Smooth muscle cell (in vitro differentiated cells): Measurements from ENCODE around the gene DNAH14. TPM values are rescaled to one million over a fixed set of nuclear protein-coding genes. Genes with fewer than 3 reads are reported as not detected.
A peak's percentile ranks its signal among the peaks of the same experiment; 100 is the strongest.
"Not testable (repeated sequence)": the region's sequence is repeated elsewhere in the genome, so short reads cannot be mapped to it uniquely, and the experiment has no call there.

Experiments
- DNase-seq: peaks from one replicate; lab custom pipeline; 2025; ENCODE audit not compliant: unreplicated experiment; lab: John Stamatoyannopoulos, UW
- H2AFZ ChIP-seq: fragments of 200-600 bp; sonication (generic); 2 replicates; pipeline ENCODE4 v1.6.0; 2016; ENCODE audit warnings: antibody characterized with exemption, low read depth, mild to moderate bottlenecking
- H3F3A ChIP-seq: fragments of 200-600 bp; sonication (generic); 2 replicates; pipeline ENCODE4 v1.6.0; 2017; ENCODE audit warnings: antibody characterized with exemption, low read depth
- H3K27ac ChIP-seq: fragments of 200-600 bp; sonication (generic); 2 replicates; pipeline ENCODE4 v1.5.1; 2016; ENCODE audit warnings: low read depth, mild to moderate bottlenecking
- H3K27me3 ChIP-seq: fragments of 200-600 bp; sonication (generic); 2 replicates; pipeline ENCODE4 v1.6.1; 2016; ENCODE audit warnings: low read depth, mild to moderate bottlenecking
- H3K36me3 ChIP-seq: fragments of 200-600 bp; sonication (generic); 2 replicates; pipeline ENCODE4 v1.5.1; 2016; ENCODE audit warnings: low read depth
- H3K4me1 ChIP-seq: fragments of 200-600 bp; sonication (generic); 2 replicates; pipeline ENCODE4 v1.5.1; 2016; ENCODE audit warnings: low read depth
- H3K4me2 ChIP-seq: fragments of 200-600 bp; sonication (generic); 2 replicates; pipeline ENCODE4 v1.6.0; 2016; ENCODE audit warnings: mild to moderate bottlenecking
- H3K4me3 ChIP-seq: fragments of 200-600 bp; sonication (generic); 2 replicates; pipeline ENCODE4 v1.5.1; 2016; ENCODE audit warnings: mild to moderate bottlenecking
- H3K79me2 ChIP-seq: fragments of 200-600 bp; sonication (generic); 2 replicates; pipeline ENCODE4 v1.6.0; 2016; ENCODE audit warnings: low read depth, mild to moderate bottlenecking
- H3K9ac ChIP-seq: fragments of 200-600 bp; sonication (generic); 2 replicates; pipeline ENCODE4 v1.6.0; 2016; ENCODE audit warnings: low read depth
- H3K9me3 ChIP-seq: fragments of 200-600 bp; sonication (generic); replicated peaks from 2 replicates; pipeline ENCODE4 v1.5.1; 2016; ENCODE audit warnings: low read depth
- H4K20me1 ChIP-seq: fragments of 200-600 bp; sonication (generic); 2 replicates; pipeline ENCODE4 v1.6.0; 2016; ENCODE audit warnings: low read depth
- CTCF ChIP-seq: fragments of 200-600 bp; sonication (generic); IDR thresholded peaks from 2 replicates; pipeline ENCODE4 v1.5.1; 2017; ENCODE audit warnings: borderline replicate concordance, mild to moderate bottlenecking, antibody characterized with exemption; ENCODE audit not compliant: insufficient read depth, poor library complexity, severe bottlenecking
- WGBS: methylation state at CpG from one replicate; pipeline ENCODE4 v1.1.7; 2016; ENCODE audit warnings: low lambda C conversion rate; 5-methylcytosine and 5-hydroxymethylcytosine counted together
- polyA plus RNA-seq: library from polyadenylated mRNA; unstranded; fragments of >200 nt; fragmentation: Nextera tagmentation; extraction: Ambion mirVana; gene quantifications from 2 replicates; pipeline ENCODE4 v1.2.1, GENCODE V29; 2016
- total RNA-seq: library from RNA; depleted of rRNA; stranded (reverse); fragments of >200 nt; gene quantifications from 2 replicates; pipeline ENCODE4 v1.2.3, GENCODE V29; 2014

The DNAH14 gene
- total and polyA plus RNA-seq, 2 experiments from 2014 or later, result 9.4 to 44.0 TPM

GRCh38 chr1:225304996-225305395 lies 375.5 kb downstream of the DNAH14 start:
- H3K9me3 ChIP-seq, result no peaks in the 10 kb centered on the region

GRCh38 chr1:225310544-225310943 lies 381.1 kb downstream of the DNAH14 start:
- not testable (repeated sequence) for H3K79me2 ChIP-seq, H3K9ac ChIP-seq, H3K36me3 ChIP-seq, H3K27me3 ChIP-seq, DNase-seq, H4K20me1 ChIP-seq, H3K9me3 ChIP-seq, H2AFZ ChIP-seq, H3K27ac ChIP-seq, H3K4me3 ChIP-seq, H3K4me1 ChIP-seq, H3F3A ChIP-seq, H3K4me2 ChIP-seq
- 95% methylated on average over 3 of the region's 3 CpGs for WGBS

More at GRCh38 chr1:225304996-225305395, 375.5 kb downstream of the DNAH14 start:
- no peaks in the 10 kb centered on the region for H3K27me3 ChIP-seq
- H2AFZ ChIP-seq, result no peak overlapping the region
- H3K9ac ChIP-seq, result no peak overlapping the region
- no peaks in the 10 kb centered on the region for H3K4me1 ChIP-seq
- no peak overlapping the region for H3K4me3 ChIP-seq
- no peak for DNase-seq
- 85% methylated on average over 5 of the region's 5 CpGs for WGBS
- no peaks in the 10 kb centered on the region for H3K36me3 ChIP-seq
- H3K27ac ChIP-seq, result no peak overlapping the region
- H3F3A ChIP-seq, result no peaks in the 10 kb centered on the region
- H4K20me1 ChIP-seq, result no peaks in the 10 kb centered on the region
- no peak for TF ChIP-seq CTCF
- H3K4me2 ChIP-seq, result no peak overlapping the region
- no peaks in the 10 kb centered on the region for H3K79me2 ChIP-seq

- Histone ChIP-seq H2AFZ (no peak overlapping the region), H3K36me3 (no peaks in the 10 kb centered on the region), H3K4me3 (no peak overlapping the region), H3F3A (no peaks in the 10 kb centered on the region), H3K79me2 (no peaks in the 10 kb centered on the region), H3K27ac (no peak overlapping the region), H4K20me1 (no peaks in the 10 kb centered on the region), H3K27me3 (no peaks in the 10 kb centered on the region), H3K4me1 (no peaks in the 10 kb centered on the region), H3K9me3 (no peaks in the 10 kb centered on the region), H3K4me2 (no peak overlapping the region), H3K9ac (no peak overlapping the region)
- 47% methylated on average over 4 of the region's 4 CpGs for WGBS
- no peak for DNase-seq
- peak; percentile 57 for TF ChIP-seq CTCF
These were observed 389.5 kb downstream of the DNAH14 start for GRCh38 chr1:225318706-225319575.

- no peaks in the 10 kb centered on the region for H3K27me3 ChIP-seq
- H3K79me2 ChIP-seq, result no peaks in the 10 kb centered on the region
- no peak overlapping the region for H3K27ac ChIP-seq
- TF ChIP-seq CTCF, result no peak
- H2AFZ ChIP-seq, result no peak overlapping the region
- no peaks in the 10 kb centered on the region for H4K20me1 ChIP-seq
- H3F3A ChIP-seq, result no peaks in the 10 kb centered on the region
- DNase-seq, result no peak
- no peak overlapping the region for H3K9ac ChIP-seq
- no peaks in the 10 kb centered on the region for H3K4me1 ChIP-seq
- no peak overlapping the region for H3K4me2 ChIP-seq
- H3K36me3 ChIP-seq, result no peaks in the 10 kb centered on the region
- no peaks in the 10 kb centered on the region for H3K9me3 ChIP-seq
- no peak overlapping the region for H3K4me3 ChIP-seq
These were observed 390.4 kb downstream of the DNAH14 start for GRCh38 chr1:225319871-225320270.
